ENCODE data around the gene OPRD1.
"Not testable (repeated sequence)": the region's sequence is repeated elsewhere in the genome, so short reads cannot be mapped to it uniquely, and the experiment has no call there.

The OPRD1 gene

DNA sequence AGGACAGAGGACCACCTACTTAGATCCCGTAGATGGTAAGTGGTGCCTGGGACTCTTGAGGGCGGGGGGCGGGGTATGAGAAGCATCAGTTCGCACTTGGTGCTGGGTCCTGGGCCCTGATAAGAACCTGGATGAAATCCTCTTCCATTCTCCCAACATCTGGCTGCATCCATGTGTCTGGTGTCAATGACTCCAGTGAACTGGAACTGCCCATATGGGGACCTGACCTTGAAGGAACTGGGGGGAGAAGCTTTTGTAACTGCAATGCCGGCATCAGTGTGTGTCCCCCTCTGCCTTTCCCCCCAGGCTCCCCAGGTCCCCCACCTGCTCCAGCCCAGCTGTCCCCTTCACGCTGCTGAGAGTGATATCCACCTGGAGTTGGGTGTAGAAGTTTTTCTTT, 52.7 kb downstream of the OPRD1 start:
- TF ChIP-seq, protein P1, sequence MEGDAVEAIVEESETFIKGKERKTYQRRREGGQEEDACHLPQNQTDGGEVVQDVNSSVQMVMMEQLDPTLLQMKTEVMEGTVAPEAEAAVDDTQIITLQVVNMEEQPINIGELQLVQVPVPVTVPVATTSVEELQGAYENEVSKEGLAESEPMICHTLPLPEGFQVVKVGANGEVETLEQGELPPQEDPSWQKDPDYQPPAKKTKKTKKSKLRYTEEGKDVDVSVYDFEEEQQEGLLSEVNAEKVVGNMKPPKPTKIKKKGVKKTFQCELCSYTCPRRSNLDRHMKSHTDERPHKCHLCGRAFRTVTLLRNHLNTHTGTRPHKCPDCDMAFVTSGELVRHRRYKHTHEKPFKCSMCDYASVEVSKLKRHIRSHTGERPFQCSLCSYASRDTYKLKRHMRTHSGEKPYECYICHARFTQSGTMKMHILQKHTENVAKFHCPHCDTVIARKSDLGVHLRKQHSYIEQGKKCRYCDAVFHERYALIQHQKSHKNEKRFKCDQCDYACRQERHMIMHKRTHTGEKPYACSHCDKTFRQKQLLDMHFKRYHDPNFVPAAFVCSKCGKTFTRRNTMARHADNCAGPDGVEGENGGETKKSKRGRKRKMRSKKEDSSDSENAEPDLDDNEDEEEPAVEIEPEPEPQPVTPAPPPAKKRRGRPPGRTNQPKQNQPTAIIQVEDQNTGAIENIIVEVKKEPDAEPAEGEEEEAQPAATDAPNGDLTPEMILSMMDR (IDR thresholded peaks at IDR 0.05; ENCODE audit: low read depth, low read length): no peak
- no peak for DNase-seq (ENCODE audit: extremely low read depth, low read depth)

DNA sequence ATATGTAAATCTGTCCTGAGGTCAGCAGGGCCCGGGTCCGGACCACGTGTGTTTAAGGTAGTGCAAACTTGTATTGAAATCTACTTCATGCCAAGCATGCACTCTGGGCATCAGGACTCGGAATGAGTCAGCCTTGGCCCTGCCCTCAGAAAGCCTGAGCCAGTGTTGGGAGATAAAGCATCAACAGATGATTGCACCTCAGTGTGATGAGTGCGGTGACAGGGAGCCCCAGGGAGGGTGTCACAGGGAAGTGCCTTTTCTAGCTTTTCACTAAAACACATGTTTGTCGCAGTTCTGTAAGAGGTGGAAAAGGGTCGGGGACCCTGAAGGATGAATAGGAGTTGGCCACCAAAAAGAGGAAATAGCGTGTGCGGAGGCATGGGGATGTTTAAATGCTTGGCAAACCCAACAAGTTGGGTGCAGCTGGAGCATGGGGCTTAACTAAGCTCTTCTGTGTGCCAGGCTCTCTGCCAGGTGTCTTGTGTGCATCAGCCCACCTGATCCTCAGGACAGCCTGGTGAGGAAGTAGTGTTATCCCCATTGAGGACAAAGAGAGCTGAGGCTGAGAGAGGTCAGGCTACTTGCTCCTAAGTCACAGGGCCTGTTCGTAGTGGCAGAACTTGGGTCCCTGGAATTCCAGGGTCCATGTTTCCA, 54.2 kb downstream of the OPRD1 start:
- TF ChIP-seq, protein P1 (IDR thresholded peaks at IDR 0.05; ENCODE audit: low read depth, low read length): no peak
- no peak for DNase-seq (ENCODE audit: extremely low read depth, low read depth)

DNA sequence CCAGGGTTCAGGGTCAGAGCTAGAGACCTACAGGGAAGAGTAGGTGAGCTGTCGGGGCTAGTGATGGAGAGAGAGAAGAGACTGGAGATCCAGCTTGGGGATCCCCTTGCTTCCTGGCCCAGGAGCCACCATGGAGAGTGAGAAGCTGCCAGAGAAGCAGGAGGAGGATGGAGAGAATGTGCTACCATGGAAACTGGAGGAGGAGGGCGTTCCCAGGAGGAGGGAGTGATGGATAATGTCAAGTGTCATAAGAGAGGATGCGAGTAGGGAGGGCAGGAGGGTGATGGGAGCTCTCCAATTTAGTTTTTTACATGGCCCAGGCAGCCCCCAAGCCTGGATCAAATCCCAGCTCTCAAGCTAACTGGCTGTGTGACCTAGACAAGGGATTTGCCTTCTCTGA, 55.9 kb downstream of the OPRD1 start:
- TF ChIP-seq, protein P1 (IDR thresholded peaks at IDR 0.05; ENCODE audit: low read depth, low read length): no peak

DNA sequence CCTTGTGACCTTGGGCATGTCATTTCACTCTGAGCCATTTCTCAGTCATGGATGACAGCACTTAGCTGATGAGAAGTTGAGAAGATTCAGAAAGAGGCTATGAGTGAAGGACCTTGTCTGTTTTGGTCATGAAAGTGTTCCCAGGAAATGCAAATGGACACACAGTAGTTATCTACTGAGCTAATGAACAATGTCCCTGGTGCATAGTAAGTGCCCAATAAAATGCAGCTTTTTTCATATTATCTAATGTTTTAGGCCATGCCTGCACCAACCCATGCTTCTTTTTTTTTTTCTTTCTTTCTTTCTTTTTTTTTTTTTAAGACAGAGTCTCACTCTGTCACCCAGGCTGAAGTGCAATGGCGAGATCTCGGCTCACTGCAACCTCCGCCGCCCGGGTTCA, 58.0 kb downstream of the OPRD1 start:
- no peak for DNase-seq (ENCODE audit: extremely low read depth, low read depth)
- TF ChIP-seq, protein P1 (IDR thresholded peaks at IDR 0.05; ENCODE audit: low read depth, low read length): no peak

More for the DNA sequence above, 55.9 kb downstream of the OPRD1 start:
- DNase-seq (ENCODE audit: extremely low read depth, low read depth): no peak

DNA sequence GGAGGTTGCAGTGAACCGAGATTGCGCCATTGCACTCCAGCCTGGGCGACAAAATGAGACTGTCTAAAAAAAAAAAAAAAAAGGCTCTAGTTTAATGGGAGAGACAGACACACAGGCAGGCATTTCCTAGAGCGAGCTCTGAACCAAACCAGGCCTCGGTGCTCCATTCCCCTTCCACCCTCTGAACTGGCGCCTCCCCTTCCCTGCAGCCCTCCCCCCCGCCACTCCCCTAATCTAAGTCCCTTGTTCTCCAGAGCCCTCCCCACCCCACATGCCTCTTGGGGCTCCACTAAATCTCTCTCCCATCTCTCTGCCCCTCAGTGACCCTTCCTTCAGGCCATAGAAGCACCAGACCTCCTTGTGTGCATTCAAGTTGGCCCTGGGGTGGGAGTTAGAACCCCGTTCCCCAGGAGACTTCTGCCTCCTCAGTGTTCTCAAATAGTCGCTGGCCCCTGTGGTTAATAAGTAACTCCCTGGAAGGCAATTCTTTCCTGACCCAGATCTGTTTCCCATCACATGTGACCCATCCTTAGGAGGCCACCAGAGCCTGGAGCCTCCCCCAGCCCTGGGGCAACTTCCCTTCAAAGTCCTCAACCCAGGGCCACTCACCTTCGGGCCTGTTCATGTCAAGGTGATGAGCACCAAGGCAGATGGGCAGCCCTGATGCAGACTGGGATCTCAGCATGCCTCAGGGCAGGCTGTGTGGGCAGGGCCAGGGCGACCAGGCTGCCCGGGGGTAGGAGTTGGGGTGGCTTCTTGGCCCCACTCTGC, 59.8 kb downstream of the OPRD1 start:
- TF ChIP-seq, protein P1 (IDR thresholded peaks at IDR 0.05; ENCODE audit: low read depth, low read length): no peak
- DNase-seq (ENCODE audit: extremely low read depth, low read depth): no peak

DNA sequence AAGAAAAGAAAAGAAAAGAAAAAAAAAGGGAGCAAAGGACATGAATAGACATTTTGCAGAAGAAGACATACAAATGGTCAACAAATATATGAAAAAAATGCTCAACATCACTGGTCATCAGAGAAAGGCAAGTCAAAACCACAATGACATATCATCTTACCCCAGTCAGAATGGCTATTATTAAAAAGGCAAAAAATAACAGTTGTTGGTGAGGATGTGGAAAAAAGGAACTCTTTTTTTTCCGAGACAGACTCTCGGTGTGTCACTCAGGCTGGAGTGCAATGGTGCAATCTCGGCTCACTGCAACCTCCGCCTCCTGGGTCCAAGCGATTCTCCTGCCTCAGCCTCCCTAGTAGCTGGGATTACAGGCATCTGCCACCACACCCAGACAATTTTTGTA, 63.2 kb downstream of the OPRD1 start:
- DNase-seq (ENCODE audit: extremely low read depth, low read depth): not testable (repeated sequence)

DNA sequence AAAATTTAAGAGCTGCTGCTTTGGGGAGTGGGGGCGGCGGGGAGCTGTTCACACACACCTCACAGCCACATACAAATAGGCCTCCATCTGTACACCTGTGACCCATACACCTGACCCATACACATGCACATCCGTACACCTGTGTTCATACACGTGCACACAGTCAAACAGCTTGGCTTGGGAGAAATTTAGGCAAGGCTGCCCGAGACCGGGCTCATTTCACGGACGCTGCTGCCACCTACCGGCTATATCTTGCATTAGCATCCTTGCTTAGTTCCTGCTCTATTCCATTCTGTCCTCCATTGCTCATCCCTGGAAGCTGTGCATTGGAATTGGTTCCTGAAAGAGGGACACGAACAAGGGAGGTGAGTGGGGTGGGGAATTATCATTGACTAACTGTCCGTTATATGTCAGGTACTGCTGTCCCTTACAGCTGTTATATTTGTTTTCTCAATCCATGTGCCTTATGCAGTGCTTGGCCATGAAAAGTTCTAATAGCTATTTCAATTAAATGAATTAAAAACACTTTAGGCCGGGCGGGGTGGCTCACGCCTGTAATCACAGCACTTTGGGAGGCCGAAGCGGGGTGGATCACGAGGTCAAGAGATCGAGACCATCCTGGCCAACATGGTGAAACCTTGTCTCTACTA, 65.3 kb downstream of the OPRD1 start:
- DNase-seq (ENCODE audit: extremely low read depth, low read depth): peak; percentile 41

More for the DNA sequence above, 65.3 kb downstream of the OPRD1 start:
- TF ChIP-seq, protein P1 (IDR thresholded peaks at IDR 0.05; ENCODE audit: low read depth, low read length): peak; percentile 87
